HG03108 (cell line): Measurements from ENCODE around the gene HYI.
"Not testable (repeated sequence)": the region's sequence is repeated elsewhere in the genome, so short reads cannot be mapped to it uniquely, and the experiment has no call there.

Source experiments
- ATAC-seq: cut with Tn5 transposase; IDR thresholded peaks from one replicate; pipeline ENCODE4 v1.9.1; 2021; ENCODE audit warnings: moderate library complexity; ENCODE audit not compliant: unreplicated experiment

The HYI gene

GRCh38 chr1:43453442-43454269 lies at the start of gene HYI:
Gene HYI (minus strand): TSS chr1:43453931. CDS start chr1:43453793, 138 bp downstream.
- ATAC-seq = no peak

GRCh38 chr1:43501806-43502205 lies 48.1 kb upstream of the HYI start:
- ATAC-seq = not testable (repeated sequence)

- ATAC-seq = no peak
Measured at GRCh38 chr1:43499898-43500297, 46.2 kb upstream of the HYI start.

- ATAC-seq = no peak
Measured at GRCh38 chr1:43495204-43495603, 41.5 kb upstream of the HYI start.

- no peak for ATAC-seq
Measured at GRCh38 chr1:43493661-43494450, 40.1 kb upstream of the HYI start.

GRCh38 chr1:43492826-43493225 lies 39.1 kb upstream of the HYI start:
- no peak for ATAC-seq

GRCh38 chr1:43491061-43491460 lies 37.3 kb upstream of the HYI start:
- ATAC-seq = no peak

- ATAC-seq = no peak
Measured at GRCh38 chr1:43488165-43488564, 34.4 kb upstream of the HYI start.

GRCh38 chr1:43484367-43484766 lies 30.6 kb upstream of the HYI start:
- no peak for ATAC-seq

GRCh38 chr1:43482215-43482614 lies 28.5 kb upstream of the HYI start:
- ATAC-seq = no peak

- no peak for ATAC-seq
Measured at GRCh38 chr1:43481491-43481890, 27.8 kb upstream of the HYI start.

- ATAC-seq = no peak
Measured at GRCh38 chr1:43479414-43479813, 25.7 kb upstream of the HYI start.

- no peak for ATAC-seq
Measured at GRCh38 chr1:43477716-43478115, 24.0 kb upstream of the HYI start.

GRCh38 chr1:43475611-43476401 lies 22.1 kb upstream of the HYI start:
- not testable (repeated sequence) for ATAC-seq

GRCh38 chr1:43473463-43473862 lies 19.7 kb upstream of the HYI start:
- ATAC-seq = no peak

GRCh38 chr1:43472463-43473151 lies 18.9 kb upstream of the HYI start:
- ATAC-seq = not testable (repeated sequence)

GRCh38 chr1:43472087-43472462 lies 18.3 kb upstream of the HYI start:
- no peak for ATAC-seq

GRCh38 chr1:43469932-43470331 lies 16.2 kb upstream of the HYI start:
- ATAC-seq = no peak

- no peak for ATAC-seq
Measured at GRCh38 chr1:43468414-43468813, 14.7 kb upstream of the HYI start.

GRCh38 chr1:43466403-43466802 lies 12.7 kb upstream of the HYI start:
- ATAC-seq = no peak
